Stimulated activated CD4-positive, alpha-beta T cell treated with anti-CD3 and anti-CD28 coated beads, Interleukin-4, amount 100 ng/mL, for 48 hours (primary cell): ENCODE data around the gene NOS3.
"Not testable (repeated sequence)": the region's sequence is repeated elsewhere in the genome, so short reads cannot be mapped to it uniquely, and the experiment has no call there.

Experiments used
- DNase-seq, 2 donors: peaks; one replicate each; pipeline ENCODE4 v3.0.0-alpha.2; 2020; ENCODE audit warnings: low read depth in 2 of 2

Gene NOS3

GRCh38 chr7:151017370-151017952 lies 26.6 kb downstream of the NOS3 start:
- no peak for DNase-seq

- DNase-seq: peak; percentile 72 to 79
Observed at GRCh38 chr7:151017953-151018420, 27.2 kb downstream of the NOS3 start.

- no peak for DNase-seq
Observed at GRCh38 chr7:151018421-151019129, 27.8 kb downstream of the NOS3 start.

GRCh38 chr7:151019130-151019447 lies 28.3 kb downstream of the NOS3 start:
- DNase-seq: no peak

- DNase-seq: no peak
Observed at GRCh38 chr7:151020231-151020630, 29.4 kb downstream of the NOS3 start.

- no peak for DNase-seq
Observed at GRCh38 chr7:151023232-151023631, 32.4 kb downstream of the NOS3 start.

- no peak for DNase-seq
Observed at GRCh38 chr7:151024435-151025056, 33.7 kb downstream of the NOS3 start, which contains the start of gene ATG9B. TSS of gene ATG9B (minus strand) at chr7:151024494. CDS start at chr7:151024423, 71 bp downstream.

GRCh38 chr7:151025924-151026671 lies 35.3 kb downstream of the NOS3 start:
- no peak for DNase-seq

- DNase-seq: not testable (repeated sequence)
Observed at GRCh38 chr7:151026771-151027727, 36.2 kb downstream of the NOS3 start.

- not testable (repeated sequence) for DNase-seq
Observed at GRCh38 chr7:151027728-151028130, 36.9 kb downstream of the NOS3 start.

GRCh38 chr7:151028131-151028947 lies 37.5 kb downstream of the NOS3 start, which contains the start of gene ABCB8:
TSS of gene ABCB8 (plus strand) at chr7:151028450. CDS start at chr7:151028516, 66 bp downstream.
- peak; percentile 96 to 97 for DNase-seq

GRCh38 chr7:151028948-151029501 lies 38.2 kb downstream of the NOS3 start:
- DNase-seq: no peak

- DNase-seq: no peak
Observed at GRCh38 chr7:151031011-151031410, 40.2 kb downstream of the NOS3 start.

GRCh38 chr7:151032936-151033863 lies 42.4 kb downstream of the NOS3 start:
- no peak for DNase-seq

- DNase-seq: no peak
Observed at GRCh38 chr7:151033864-151034249, 43.0 kb downstream of the NOS3 start.

- no peak for DNase-seq
Observed at GRCh38 chr7:151034312-151035025, 43.7 kb downstream of the NOS3 start.

- DNase-seq: no peak
Observed at GRCh38 chr7:151035026-151035717, 44.4 kb downstream of the NOS3 start.
